Ovary (tissue), 3 donors: ENCODE data around the gene ADARB2.

Experiments used
- CTCF ChIP-seq, 3 donors: fragments of 450-650 bp in 2 of 3; fragments of 200-600 bp in 1 of 3; IDR thresholded peaks; one replicate each; pipeline versions ENCODE4 v1.5.1 to v1.8.0; 2016 to 2022; ENCODE audit warnings: antibody characterized with exemption in 3 of 3, mild to moderate bottlenecking in 1 of 3
- POLR2A ChIP-seq: fragments of 450-650 bp; IDR thresholded peaks from one replicate; pipeline ENCODE4 v1.6.1; 2017; ENCODE audit warnings: antibody characterized with exemption, mild to moderate bottlenecking, moderate library complexity
- donor health status: DM: no; HTN: no; CAD: no.

DNA sequence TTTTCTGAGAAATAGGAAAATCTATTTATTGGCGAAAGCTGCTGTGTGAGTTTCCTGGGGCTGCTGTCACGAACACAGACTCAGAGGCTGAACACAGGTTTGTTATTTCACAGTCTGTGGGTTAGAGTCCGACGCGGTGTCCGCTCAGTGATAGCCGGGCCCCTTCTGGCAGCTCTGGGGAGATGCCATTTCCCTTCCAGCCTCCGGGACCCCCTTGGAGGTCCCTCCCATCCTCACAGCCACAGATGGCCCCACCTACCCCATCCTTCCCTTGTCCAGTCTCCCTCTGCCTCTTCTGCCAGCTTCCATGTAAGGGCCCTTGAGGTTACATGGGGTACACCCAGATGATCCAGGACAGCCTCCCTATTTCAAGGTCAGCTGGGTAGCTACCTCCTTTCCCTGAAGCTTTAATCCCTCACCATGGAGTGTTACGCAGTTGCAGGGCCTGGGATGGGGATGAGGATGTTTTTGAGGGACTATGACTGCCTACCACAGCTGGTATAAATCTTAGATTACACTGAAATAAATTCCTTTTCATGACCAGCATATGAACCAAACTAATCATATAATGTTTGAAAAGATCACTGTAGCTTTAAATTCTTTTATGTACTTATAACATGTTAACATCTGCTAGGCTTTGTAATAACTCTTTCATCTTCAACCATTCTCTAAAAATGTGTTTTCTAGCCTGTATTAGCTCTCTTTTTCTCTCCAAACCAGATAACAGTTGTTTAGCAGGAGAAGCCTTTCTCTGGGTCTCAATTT lies 582.6 kb downstream of the ADARB2 start:
- no peak for TF ChIP-seq POLR2A
- TF ChIP-seq CTCF (IDR thresholded peaks at IDR 0.05) = no peak
